NCI-H146 (cell line): Measurements from ENCODE around the gene INTS3.

Experiments
- DNase-seq: peaks from one replicate; lab custom pipeline; 2025; lab: John Stamatoyannopoulos, UW

INTS3 gene

DNA sequence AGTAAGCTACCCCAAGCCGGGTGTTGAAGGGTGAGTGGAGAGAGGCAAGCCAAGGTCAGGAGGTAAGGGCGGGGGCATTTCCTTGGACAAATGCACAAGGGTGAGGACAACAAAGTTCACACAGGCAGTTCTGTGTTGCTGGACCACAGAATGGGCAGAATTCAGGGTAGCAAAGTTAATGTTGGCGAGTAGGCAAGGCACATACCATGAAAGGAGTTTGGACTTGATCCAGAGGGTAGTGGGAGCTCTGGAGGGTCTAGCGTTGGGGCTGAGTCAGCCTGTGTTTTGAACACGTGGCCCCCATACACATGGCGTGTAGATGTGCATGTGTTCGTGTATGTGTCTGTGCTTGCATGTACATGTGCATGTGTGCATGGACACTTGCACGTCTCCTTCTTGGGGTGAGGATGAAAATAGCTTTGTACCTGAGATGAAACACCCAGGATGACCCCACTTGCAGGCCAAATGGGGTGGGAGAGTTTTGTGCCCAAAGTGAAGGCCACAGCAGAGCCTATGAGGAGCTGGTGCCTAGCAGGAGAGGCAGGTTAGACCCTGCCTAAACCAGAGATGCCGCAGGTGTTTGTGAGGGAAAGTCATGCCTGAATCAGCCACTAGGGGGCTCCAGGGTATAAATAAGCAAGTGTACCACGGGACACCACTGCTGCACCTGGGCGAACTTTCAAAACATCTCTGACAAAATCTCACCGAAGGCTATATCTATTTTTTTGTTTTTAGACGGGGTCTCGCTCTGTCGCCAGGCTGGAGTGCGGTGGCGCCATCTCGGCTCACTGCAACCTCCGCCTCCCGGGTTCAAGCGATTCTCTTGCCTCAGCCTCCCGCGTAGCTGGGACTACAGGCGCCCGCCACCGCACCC lies 69.2 kb downstream of the INTS3 start:
- peak; percentile 74 for DNase-seq

DNA sequence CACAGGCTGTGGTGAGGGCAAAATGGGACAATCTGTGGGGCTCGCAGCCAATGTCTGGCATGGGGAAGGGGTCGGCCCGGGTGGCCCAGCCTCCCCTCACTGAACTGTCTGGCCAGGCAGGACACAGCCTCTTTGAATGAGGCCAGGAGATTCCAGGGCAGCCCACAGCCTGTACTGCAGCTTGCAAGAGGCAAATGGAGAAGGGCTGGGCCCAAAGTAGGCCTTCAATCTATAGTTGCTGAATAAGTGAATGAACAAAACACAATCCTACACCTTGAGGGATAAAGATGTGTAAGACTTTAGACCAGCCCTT lies 70.6 kb downstream of the INTS3 start:
- no peak for DNase-seq

- DNase-seq: no peak
Measured at GRCh38 chr1:153799016-153799415, 71.2 kb downstream of the INTS3 start.

GRCh38 chr1:153799566-153800465 lies 72.0 kb downstream of the INTS3 start:
- no peak for DNase-seq

GRCh38 chr1:153800516-153800915 lies 72.7 kb downstream of the INTS3 start:
- DNase-seq: no peak

DNA sequence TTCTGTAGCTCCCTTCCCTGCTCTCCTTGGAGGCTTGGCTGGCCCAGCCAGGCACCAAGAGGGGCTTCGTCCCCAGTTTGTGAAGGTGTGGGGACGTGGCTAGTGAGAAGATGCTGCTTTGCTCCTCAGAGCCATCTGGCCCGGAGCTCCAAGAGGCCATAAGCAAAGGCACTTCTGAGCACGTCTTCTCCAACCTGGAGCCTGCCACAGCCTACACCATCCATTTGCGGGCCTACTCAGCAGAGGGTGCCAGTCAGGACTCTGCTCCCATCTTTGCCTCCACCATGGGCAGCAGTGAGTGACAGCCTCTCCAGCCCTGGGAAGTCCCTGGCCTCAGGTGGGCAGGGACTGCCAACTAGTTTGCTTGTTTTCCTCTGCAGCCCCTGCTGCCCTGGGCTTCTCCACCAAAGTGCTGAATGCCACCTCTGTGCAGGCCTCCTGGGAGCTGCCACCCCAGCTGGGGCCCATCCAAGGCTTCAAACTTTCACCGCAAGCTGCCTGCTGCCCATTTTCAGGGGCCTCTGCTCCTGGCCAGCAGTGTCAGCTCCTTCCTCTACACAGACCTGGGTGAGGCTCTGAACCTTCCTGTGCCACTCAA lies 73.3 kb downstream of the INTS3 start:
- no peak for DNase-seq

DNA sequence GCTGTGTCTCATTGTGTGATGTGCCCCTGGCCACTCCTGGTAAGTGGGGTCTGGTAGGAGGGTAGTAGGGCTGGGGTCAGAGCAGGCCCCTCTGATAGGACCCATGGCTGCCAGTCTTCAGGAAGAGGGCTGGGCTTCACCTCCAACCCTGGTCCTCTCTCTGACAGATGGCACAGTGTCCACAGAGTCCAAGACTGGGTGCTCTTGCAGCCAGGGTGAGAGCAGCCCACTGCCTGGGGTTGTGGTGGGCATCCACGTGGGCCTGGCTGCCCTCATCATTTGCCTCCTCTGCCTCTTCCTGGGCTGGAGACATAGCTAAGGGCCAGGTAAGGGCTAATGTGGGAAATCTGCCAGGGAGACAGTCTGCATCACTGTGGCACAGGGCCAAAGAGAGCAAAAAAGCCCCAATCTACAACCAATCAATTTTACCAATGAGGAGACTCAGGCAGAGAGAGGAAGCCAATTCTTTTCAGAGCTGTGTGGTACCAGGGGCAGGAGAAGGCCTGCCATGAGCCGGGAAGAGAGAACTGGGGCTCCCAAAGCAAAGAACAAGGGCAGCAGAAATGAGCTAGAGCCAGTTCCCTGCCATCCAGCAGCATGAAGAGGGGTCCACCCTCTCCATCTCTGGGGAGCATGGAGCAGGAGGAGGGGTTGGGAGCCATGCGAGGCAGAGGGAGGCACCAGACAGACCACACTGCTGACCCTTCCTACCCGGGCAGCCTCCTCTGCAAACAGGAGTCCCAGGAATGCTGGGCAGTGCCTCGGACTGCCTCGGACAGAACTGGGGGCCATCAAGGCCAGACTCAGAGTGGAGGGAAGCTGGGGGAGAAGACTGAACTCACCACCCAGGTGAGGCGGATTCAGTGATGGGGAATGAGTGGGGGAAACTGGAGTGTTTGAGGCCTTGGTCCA lies 74.2 kb downstream of the INTS3 start:
- no peak for DNase-seq

DNA sequence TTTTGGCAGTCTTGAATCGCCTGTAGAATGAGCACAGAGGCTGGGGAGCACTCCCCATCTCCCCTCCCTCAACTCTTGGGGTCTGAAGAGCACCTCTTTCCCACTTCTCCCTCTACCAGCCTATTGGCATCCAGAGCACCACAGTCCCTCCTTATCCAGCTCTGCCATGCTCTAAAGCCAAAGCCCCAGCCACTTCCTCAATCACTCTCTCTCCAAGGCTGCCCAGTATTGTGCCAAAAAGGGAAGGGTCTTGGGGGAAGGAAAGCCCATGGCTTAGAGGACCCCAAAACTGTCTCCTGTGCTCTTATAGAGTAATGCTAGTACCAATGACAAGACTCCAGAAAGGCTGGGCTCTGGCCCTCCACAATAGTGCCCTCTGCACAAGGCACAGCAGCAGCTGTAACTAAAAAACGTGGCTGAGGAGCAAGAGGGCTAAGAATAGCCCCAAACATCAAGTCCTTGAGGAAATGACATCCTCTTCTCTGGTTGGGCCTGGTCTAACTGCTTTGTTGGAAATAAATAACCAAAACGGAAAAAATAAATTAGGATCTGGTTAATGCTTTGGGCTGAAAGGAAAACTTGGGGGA lies 75.7 kb downstream of the INTS3 start:
- DNase-seq: no peak

- no peak for DNase-seq
Measured at GRCh38 chr1:153804112-153804511, 76.3 kb downstream of the INTS3 start.

- DNase-seq: no peak
Measured at GRCh38 chr1:153805042-153805745, 77.3 kb downstream of the INTS3 start.

DNA sequence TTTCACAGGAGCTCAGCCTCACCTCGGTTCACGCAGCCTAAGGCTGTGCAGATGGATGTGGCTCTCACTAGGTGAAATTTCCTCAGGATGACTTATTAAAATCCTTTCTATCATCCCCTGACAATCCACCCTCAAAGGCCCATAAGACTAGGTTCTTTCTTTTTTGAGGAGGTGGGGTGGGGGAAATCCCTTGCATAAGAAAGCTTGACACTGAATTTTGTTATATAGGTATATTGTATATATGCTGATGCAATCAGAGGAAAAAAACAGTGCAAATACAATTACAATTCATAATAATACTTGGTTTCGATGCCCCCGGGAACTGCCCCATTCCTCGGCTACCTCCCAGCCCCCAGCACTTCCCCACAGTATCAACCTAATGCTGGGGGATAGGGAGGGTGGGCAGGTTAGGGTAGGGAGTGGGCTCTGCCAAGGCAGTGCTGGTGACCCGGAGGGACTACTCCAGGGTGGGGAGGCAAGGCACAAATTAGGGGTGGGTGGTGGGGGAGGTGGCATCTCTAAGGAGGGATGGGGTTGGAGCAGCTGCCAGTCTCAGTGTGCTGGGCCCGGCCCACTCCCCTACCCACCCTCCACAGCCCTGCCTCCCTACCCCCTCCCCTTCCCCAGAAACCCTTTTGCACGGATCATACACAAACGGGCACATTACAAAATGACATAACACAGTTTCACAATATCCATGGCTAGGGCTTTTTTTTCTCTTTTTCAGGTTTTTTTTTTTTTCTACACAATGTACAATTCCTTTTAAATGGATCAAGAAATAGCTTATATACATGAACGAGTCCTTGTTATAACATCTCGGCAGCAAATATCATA lies 78.3 kb downstream of the INTS3 start:
- DNase-seq: no peak

DNA sequence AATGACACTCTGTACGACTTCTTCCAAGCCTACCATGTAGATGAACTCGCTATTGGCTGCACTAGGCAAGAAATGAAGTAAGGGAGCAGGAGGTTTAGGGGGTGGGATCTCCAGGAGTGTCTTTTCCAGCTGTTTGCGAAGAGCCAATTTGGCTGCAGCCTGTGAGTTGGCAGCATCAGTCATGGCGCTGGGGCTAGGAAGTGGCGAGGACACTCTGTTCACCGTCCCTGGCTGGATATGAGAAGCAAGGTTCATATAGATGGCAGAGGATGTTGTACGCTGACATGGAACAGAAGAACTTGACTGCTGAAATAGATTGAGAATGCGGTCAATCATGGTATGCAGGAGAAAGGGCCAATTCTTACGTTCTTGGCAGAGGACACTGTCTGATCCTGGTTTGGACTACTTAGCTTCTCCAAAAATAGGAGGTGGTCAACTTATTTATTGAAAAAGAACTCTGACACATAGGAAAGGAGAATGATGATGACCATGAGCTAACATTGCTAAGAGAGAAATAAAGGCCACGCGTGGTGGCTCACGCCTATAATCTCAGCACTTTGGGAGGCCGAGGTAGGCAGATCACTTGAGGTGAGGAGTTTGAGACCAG lies 88.5 kb downstream of the INTS3 start:
- DNase-seq: no peak

- no peak for DNase-seq
Measured at GRCh38 chr1:153818876-153819275, 91.0 kb downstream of the INTS3 start.
